CD4-positive, alpha-beta T cell treated with Interleukin-12 subunit alpha and Interleukin-12 subunit beta, for 1 hour (primary cell): Measurements from ENCODE around the gene OBSCN.

Experiments used
- DNase-seq: peaks from one replicate; pipeline ENCODE4 v3.0.0-alpha.2; 2020

Gene OBSCN

DNA sequence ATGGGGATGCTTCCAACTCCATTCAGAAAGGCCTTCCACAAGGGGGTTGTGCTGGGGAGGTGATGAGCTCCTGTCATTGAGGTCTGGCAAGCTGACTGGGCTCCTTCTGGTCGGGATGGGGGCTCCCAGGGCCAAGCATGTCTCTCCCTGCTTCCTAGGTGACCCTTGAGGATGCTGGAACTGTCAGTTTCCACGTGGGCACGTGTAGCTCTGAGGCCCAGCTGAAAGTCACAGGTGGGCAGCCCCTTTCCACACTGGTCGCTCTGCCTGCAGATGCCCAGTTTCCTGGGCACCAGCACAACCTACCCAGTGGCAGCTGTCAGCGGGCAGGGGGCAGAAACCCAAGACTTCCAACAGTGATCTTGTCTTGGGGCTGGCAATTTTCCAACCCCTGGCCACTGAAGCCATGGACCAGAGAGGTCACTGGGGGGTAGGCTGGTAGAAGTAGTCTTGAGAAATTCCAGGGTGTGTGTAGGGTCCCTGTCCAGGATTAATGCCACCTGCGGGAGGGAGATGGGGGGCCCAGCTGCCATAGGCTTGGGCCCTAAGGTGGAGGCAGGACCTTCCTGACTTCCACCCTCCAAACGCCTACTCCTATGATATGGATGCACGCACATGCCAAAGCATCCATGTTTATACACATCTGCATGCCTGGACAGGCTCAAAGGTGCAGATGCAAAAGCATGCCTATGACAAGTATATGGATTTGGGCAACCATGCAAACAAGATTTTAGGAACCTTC is 101.7 kb downstream of the OBSCN start:
- DNase-seq, result no peak

DNA sequence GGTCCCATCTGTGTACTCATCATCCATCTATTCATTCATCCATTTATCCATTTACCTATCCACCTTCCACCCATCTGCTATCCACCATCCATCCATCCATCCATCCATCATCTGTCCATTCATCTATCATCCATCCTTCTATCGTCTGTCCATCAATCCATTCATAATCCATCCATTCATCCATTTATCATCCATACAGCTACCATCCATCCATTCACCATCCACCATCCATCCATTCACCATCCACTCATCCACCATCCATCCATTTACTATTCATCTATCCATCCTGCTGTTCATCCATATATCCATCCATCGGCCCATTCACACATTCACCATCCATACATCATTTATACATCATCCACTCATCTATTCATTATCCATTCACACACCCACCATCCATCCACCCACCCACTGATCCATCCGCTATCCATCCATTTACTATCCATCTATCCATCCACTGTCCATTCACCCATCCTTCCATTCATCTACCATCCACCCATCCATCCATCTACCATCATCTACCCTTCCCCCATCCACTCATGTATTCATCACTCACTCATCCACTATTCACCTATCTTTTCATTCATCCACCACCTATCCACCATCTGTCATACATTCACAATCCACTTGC is 102.4 kb downstream of the OBSCN start:
- DNase-seq, result no peak

DNA sequence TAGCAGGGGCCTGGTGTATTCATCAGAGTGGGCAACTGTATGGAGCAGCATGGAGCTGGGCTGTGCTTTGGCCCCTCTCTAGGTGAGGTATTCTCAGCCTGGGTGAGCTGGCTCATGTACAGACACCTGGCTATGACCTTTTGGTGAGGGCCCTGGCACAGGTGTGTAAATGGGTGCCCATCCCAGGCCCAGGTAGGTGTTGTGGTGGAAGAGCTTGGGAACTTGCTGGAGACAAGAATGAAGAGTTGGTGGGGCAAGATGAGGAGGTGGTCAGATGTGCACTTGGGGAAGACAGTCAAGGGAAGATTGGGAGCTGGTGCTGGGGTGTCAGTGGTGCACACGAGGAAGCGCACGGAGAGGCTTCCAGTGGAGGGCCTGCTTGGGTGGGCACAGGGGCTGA is 103.2 kb downstream of the OBSCN start:
- no peak for DNase-seq

DNA sequence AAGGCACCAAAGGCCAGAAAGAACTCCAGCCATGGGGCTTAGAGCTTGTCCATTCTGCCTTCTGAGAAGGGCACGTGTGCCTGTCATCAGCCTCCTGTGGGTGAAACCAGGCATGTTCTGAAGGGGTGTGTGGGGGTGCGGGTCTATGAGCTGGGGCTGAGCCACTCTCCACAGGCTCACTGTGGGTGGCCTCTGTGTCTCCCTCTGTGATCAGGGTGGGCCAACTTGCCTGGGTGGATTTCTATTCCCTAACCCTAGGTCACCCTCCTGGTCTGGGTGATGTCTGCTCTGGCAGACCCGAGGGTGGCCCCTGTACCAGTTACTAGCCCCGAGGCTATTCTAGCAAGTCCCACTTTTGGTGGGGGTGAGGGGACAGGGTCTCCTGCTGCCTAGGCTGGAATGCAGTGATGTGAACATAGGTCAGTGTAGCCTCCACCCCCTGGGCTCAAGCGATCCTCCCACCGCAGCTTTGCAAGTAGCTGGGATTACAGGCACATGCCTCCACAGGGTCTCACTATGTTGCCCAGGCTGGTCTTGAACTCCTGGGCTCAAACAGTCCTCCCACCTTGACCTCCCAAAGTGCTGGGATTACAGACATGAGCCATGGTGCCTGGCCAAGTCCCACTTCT is 104.4 kb downstream of the OBSCN start:
- DNase-seq, result no peak

DNA sequence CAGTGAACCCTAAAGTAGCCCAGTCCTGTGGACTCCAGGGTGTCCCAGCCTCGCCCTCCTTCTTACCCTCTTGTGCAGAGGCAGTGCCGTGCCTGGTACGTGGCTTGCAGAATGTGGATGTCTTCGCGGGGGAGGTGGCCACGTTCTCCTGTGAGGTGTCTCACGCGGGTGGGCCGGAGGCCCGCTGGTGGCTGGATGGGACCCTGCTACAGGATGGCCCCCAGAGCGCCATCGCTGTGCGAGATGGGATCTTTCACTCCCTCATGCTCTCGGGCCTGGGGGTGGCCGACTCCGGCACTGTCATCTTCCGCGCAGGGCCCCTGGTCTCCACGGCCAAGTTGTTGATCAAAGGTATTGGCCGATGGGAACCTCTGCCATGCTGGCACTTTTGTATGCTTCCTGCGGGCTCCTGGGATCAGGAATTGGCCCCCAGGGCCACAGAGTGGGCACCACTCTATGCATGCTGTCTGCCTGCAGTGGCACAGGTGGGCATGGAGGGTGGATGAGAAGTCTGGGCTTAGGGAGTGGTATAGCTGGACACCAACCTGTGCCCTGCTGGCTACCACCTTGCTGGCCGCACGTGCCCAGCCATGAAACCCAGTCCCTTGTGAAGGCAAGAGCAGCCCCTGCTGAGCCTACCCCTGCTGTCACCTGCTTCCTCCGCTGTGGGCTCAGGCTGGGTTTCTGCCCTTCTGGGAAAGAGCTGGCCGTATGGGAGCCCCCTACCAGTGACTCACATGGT is 105.9 kb downstream of the OBSCN start:
- DNase-seq, result no peak

DNA sequence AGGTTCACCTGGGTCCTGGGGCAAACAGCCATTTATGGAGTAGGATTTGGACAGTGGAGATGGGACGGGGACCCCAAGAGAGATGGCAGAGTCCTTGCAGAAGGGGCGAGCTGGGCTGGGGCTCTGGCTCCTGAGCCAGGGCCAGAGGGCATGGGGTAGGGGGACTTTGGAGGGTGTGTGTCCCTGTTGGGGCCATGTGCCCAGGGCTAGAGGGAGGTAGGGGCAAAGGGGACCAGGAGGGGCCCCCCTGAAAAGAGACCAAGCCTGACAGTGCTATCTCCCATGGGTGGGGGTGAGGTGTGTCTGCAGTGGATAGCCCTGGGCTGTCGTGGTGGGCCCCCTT is 106.4 kb downstream of the OBSCN start:
- no peak for DNase-seq

DNA sequence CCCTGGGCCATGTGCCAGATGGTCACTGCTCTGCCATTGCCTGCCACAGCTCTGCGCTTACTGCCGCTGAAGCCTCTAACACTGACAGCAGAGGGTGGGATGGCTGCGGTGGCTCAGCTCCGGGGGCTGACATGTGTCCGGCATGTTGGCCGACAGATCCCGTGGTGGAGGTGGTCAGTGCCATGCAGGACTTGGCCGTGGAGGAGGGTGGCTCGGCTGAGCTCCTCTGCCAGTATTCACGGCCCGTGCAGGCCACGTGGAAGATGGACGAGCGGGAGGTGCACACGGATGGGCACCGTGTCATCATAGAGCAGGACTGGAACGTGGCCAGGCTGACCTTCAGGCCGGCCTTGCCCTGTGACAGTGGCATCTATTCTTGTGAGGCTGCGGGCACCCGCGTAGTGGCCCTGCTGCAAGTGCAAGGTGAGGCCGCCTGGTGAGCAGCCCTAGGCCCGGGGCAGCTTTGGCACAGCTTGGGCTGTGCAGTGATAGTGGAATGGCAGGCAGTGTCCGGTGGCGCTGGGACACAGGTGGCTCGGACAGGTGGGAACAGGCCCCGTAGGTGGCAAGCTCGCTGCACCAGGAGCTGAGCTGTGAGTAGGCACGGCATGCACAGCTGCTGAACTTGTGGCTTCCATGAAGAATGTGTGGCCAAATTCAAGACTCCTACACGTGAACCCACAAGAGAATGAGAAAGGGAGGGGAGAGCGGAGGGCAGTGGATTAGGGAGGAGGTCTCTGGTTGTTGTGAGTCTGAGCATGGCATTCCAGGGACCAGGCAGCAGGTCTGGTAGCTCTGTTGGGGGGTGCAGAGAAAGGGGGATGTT is 107.0 kb downstream of the OBSCN start:
- no peak for DNase-seq

DNA sequence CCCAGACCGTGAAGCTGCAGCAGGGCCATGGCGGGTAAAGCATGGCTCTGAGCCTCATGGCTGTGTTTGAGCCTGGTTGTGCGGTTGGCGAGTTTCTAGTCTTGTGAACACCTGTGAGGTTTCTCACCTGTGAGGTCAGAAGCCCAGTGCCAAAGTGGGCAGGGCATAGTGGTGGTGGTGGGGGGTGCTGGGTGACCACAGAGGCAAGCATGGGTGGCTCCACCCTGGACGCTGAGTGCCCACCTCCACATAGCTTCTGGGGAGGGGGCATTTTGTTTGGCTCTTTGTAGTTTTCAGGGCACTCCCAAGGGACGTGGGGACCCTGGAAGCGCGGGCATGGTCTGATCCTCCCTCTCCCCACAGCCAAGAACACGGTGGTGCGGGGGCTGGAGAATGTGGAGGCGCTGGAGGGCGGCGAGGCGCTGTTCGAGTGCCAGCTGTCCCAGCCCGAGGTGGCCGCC is 107.7 kb downstream of the OBSCN start:
- no peak for DNase-seq

DNA sequence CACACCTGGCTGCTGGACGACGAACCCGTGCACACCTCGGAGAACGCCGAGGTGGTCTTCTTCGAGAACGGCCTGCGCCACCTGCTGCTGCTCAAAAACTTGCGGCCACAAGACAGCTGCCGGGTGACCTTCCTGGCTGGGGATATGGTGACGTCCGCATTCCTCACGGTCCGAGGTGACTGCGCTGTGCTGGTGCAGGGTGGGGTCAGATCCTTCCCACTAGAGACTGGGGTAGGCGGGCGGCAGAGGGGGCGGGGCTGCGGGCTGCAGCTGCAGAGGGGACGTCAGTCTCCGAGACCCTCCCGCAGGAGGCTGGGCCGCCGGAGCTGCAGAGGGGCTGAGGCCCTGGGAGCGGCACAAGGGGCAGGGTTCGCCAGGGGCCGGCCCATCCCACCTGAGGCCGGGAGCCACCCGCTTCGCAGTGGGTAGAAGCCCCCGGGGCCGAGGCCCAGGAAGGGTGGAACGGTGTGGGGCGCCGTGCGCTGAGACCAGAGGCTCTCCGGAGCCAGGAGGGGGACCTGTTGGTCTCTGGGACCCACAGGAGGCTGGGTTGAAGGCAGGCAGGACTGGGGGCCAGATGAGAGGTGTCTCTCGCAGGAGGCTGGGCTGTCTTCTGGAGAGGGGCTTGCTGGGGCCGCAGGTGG is 108.2 kb downstream of the OBSCN start:
- DNase-seq, result no peak

DNA sequence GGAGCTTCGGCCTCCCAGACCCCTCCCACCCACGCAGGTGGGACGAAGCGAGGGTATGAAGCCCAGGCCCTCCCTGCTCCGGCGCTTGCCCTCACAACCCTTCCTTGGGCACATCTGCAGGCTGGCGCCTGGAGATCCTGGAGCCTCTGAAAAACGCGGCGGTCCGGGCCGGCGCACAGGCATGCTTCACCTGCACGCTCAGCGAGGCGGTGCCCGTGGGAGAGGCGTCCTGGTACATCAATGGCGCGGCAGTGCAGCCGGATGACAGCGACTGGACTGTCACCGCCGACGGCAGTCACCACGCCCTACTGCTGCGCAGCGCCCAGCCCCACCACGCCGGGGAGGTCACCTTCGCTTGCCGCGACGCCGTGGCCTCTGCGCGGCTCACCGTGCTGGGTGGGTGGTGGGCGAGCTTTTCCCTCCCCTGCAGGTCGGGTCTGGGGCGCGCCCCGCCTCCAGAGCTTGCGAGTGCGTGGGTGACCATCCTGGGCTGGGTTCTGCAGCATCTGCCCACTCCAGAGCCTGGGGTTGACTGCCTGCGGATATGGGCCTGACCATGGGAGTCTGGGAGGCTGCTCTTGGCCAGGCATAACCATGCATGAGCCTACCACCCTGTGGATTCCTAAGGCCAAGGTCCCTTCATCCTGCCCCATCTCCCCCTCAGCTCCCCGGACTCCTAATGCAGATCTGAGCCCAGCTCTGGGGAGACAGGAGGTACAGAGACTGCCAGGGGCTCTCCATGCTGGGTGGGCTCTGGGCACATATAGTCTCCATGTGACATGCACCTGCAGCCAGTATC is 108.9 kb downstream of the OBSCN start:
- DNase-seq, result no peak

DNA sequence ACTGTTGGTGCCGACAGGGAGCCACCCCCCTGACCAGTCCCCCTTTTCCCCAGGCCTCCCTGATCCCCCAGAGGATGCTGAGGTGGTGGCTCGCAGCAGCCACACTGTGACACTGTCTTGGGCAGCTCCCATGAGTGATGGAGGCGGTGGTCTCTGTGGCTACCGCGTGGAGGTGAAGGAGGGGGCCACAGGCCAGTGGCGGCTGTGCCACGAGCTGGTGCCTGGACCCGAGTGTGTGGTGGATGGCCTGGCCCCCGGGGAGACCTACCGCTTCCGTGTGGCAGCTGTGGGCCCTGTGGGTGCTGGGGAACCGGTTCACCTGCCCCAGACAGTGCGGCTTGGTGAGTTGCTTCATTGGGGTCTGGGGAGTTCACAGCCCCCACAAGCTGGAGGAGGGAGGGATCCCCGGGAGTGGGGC is 109.6 kb downstream of the OBSCN start:
- no peak for DNase-seq

DNA sequence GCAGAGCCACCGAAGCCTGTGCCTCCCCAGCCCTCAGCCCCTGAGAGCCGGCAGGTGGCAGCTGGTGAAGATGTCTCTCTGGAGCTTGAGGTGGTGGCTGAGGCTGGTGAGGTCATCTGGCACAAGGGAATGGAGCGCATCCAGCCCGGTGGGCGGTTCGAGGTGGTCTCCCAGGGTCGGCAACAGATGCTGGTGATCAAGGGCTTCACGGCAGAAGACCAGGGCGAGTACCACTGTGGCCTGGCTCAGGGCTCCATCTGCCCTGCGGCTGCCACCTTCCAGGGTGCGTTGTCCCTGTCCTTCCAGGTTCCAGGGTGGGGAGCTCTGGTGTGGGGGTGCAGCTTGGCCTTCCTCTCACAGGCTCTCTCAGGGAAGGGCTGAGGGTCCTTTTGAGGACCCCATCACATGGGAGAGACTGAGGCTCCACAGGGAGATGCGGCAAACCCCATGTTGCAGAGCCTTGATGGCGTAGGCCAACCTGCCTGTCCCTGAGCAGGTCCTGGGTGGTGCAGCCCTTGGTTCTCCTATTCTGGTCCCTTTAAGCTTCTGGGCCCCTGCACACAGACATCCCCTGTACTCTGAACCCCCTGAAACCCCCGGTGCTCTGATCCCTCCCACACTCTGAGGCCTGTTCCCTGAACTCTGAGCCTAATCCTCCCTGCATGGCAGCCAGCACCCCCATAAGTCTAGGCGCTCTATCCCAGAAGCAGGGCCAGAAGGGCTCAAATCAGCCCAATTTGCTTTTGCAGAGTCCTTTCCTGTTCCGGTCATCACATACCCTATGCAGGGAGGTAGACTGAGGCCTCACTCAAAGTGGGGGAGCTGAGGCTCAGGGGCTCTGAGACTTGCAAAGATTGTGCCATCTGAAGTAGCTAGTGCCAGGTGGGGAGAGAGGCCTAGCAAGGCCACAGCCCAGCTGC is 110.3 kb downstream of the OBSCN start:
- DNase-seq, result no peak

DNA sequence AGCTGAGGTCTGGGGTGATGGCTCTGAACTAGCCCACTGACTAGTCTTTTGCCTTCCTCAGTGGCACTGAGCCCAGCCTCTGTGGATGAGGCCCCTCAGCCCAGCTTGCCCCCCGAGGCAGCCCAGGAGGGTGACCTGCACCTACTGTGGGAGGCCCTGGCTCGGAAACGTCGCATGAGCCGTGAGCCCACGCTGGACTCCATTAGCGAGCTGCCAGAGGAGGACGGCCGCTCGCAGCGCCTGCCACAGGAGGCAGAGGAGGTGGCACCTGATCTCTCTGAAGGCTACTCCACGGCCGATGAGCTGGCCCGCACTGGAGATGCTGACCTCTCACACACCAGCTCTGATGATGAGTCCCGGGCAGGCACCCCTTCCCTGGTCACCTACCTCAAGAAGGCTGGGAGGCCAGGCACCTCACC is 111.0 kb downstream of the OBSCN start:
- no peak for DNase-seq

DNA sequence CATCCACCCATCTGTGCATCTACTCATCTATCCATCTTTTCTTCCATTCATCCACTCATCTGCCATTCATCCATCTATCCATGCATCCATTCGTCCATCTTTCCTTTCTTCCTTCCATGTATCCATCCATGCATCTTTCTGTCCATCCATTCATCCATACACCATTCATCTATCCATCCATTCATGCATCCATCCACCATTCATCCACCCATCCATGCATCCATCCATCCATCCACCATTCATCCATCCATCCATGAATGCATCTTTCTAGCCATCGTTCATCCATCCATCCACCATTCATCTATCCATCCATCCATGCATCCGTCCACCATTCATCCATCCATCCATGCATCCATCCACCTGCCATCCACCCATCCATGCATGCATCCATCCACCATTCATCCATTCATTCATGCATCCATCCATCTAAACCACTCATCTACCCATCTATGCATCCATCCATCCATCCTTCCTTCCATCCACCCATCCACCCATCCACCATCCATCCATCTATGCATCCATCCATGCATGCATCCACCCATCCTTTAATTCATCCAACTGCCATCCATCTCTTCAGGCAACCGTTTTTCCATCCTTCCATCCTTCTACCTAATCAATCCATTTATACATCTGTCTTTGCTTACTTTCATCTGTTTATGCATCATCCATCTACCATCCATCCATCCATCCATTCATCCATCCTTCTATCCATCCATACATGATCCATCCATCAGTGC is 111.7 kb downstream of the OBSCN start:
- DNase-seq, result no peak

DNA sequence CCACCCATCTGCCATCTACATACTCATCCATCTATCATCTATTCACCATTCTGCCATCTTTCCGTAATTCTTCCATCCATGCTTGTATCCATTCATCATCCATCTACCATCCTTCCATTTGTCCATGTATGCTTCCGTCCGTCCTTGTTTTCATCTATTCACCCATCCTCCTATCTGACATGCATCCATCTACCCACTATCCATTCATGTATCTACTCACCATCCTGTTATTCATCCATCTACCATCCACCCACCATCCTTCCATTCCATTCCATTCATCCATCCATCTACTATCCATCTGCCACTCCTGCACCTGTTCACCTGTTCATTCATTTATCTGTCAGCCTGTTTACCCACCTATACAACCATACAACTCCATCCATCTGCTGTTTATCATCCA is 112.5 kb downstream of the OBSCN start:
- no peak for DNase-seq

DNA sequence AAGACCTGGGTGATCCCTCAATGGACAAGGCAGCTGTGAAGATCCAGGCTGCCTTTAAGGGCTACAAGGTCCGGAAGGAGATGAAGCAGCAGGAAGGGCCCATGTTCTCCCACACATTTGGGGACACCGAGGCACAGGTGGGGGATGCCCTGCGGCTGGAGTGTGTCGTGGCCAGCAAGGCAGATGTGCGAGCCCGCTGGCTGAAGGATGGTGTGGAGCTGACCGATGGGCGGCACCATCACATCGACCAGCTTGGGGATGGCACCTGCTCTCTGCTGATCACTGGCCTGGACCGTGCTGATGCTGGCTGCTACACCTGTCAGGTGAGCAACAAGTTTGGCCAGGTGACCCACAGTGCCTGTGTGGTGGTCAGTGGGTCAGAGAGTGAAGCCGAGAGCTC is 113.6 kb downstream of the OBSCN start:
- no peak for DNase-seq

DNA sequence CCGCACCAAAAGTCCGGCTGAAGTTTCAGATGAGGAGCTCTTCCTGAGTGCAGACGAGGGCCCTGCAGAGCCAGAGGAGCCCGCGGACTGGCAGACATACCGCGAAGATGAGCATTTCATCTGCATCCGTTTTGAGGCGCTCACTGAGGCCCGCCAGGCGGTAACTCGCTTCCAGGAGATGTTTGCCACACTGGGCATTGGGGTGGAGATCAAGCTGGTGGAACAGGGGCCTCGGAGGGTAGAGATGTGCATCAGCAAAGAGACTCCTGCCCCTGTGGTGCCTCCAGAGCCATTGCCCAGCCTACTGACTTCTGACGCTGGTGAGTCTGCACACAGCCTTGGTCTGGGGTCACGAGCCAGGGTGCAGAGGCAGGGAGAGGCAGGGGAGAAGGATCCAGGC is 114.1 kb downstream of the OBSCN start:
- DNase-seq, result no peak

DNA sequence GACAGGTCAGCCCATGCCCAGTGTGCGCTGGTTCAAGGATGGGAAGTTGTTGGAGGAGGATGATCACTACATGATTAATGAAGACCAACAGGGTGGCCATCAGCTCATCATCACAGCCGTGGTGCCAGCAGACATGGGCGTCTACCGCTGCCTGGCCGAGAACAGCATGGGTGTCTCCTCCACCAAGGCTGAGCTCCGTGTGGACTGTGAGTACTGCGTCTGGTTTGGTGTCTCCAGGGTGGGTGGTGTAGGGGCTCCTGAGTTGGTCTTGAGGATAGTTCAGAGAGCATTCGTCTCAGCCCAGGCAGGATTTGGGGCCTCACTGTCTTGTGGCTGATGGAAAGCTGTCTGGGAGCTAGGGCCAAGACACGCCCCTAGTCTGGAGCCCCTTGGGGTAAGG is 115.6 kb downstream of the OBSCN start:
- DNase-seq, result no peak

DNA sequence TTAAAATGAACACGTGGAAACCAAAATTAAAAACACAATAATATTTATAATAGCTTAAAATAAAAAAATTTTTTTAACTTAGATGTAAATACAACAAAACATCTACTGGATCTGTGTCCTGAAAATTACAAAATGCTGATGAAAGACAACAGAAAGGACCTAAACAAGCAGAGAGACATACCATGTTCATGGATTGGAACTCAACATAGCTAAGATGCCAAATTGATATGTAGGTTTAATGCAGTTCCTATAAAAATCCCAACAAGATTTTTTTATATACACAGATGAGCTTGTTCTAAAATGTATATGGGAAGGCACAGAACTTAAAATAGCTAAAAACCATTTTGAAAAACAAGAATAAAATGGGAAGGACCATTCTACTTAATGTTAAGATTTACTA is 117.4 kb downstream of the OBSCN start:
- no peak for DNase-seq

DNA sequence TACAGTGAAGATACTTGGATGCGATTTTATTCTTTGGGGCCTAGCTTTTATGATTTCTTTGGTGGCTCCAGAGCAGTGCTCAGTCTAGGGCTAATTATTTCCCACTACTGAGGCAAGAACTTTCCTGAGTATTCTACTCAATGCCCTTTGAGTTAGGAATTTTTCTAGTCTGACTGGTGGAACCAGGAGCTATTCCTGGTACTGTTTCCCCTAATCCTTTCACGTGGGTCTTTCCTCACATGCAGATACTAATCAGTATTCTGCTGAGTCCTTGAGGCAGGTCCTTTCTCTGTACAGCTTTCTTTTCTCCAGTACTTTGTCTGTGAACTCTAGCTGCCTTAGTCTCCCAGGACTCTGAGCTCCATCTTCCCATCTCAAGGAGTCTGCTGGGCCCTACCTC is 122.0 kb downstream of the OBSCN start:
- DNase-seq, result no peak
